Measurements from ENCODE around the gene HRH2.

Gene HRH2

GRCh38 chr5:175688352-175689146 is 30.7 kb downstream of the HRH2 start:
- Histone ChIP-seq H3K4me1 (ENCODE audit: control extremely low read depth in 1 of 4, control insufficient read depth in 4 of 4, insufficient read depth in 4 of 4, low read length in 3 of 4) (peaks cover 9 to 53% (median 26%) of the 10 kb centered on the region in 4 experiments), H3K4me3 (ENCODE audit: control insufficient read depth in 1 of 7, extremely low read depth in 1 of 7, insufficient read depth in 4 of 7, low read depth in 2 of 7, low read length in 6 of 7) (no peak overlapping the region), H3K27me3 (replicated peaks in 2 of 5; ENCODE audit: control insufficient read depth in 4 of 5, insufficient read depth in 5 of 5, low read length in 4 of 5) (peaks cover 0 to 21% (median 0%) of the 10 kb centered on the region in 5 experiments), H3K27ac (ENCODE audit: insufficient read depth in 1 of 2, low read depth in 1 of 2, low read length in 2 of 2, poor library complexity in 1 of 2, severe bottlenecking in 2 of 2) (no peak overlapping the region), H3K9me3 (ENCODE audit: control extremely low read depth in 1 of 5, control insufficient read depth in 4 of 5, insufficient read depth in 2 of 5, low read depth in 1 of 5, low read length in 4 of 5) (no peaks in the 10 kb centered on the region), H3K36me3 (ENCODE audit: control insufficient read depth in 4 of 4, insufficient read depth in 4 of 4, low read length in 3 of 4) (peaks cover 0 to 61% (median 7%) of the 10 kb centered on the region in 4 experiments)
- POLR2A ChIA-PET: interaction anchor here (1.3 kb wide), 1 partner anchor 11 kb away, joined by 5 read pairs; no protein-coding TSS in a partner anchor
- no peak for DNase-seq
- CTCF ChIA-PET: interaction anchor here (0.6 to 2.8 kb wide), 7 partner anchors 11 to 188 kb away, joined by 3 to 14 read pairs (median 5); no protein-coding TSS in a partner anchor
- WGBS (ENCODE audit: insufficient coverage): 98% methylated on average over 12 of the region's 12 CpGs

DNA sequence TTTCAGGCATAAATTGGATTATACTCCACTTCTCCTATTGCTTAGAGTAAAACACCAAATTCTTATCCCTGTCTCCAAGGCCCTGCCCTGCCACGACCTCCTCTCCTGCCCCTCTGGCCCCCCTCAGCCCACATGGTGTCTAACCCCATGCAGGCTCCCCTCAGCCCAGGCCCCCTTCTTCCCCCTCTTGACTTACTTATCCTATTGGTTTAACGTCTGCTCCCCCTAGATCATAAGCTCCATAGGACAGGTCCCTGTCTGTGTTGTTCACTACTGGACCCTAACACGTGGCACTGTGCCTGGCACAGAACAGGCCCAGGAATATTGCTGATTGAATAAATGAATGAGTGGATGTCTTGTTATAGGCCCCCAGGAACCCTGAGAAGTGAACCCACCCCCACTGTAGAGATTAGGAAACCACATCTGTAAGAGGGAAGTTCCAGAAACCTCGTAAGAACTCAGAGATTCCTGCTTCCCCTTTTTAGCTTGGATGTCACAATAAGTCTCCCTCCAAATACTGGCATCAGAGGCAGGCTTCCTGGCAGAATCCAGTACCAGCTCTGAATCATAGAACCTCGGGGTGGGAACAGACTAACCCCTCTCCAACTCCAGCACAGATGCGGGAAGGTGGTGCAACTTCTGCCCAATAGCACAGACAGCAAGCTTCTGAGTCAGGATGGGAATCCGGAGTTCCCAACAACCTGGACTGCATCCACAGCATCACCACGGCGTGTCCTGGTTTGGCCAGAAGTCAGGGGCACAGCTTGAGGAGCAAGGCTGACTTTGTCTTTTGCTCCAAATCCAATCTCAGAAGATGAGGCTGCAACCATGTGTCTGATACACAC is 31.5 kb downstream of the HRH2 start:
- no peaks in the 10 kb centered on the region for H3K9me3 ChIP-seq (ENCODE audit: control extremely low read depth in 1 of 5, control insufficient read depth in 4 of 5, insufficient read depth in 2 of 5, low read depth in 1 of 5, low read length in 4 of 5)
- WGBS (ENCODE audit: insufficient coverage): 75% methylated on average over 5 of the region's 9 CpGs
- POLR2A ChIA-PET: interaction anchor here (0.6 to 1.3 kb wide), 2 partner anchors 12 to 16 kb away, joined by 3 to 5 read pairs; no protein-coding TSS in a partner anchor
- peaks cover 9 to 61% (median 31%) of the 10 kb centered on the region in 4 experiments for H3K4me1 ChIP-seq (ENCODE audit: control extremely low read depth in 1 of 4, control insufficient read depth in 4 of 4, insufficient read depth in 4 of 4, low read length in 3 of 4)
- H3K4me3 ChIP-seq (ENCODE audit: control insufficient read depth in 1 of 7, extremely low read depth in 1 of 7, insufficient read depth in 4 of 7, low read depth in 2 of 7, low read length in 6 of 7): peak overlapping the region in 1 of 7 experiments; percentile 6
- peaks cover 0 to 55% (median 2%) of the 10 kb centered on the region in 4 experiments for H3K36me3 ChIP-seq (ENCODE audit: control insufficient read depth in 4 of 4, insufficient read depth in 4 of 4, low read length in 3 of 4)
- CTCF ChIA-PET: interaction anchor here (0.6 to 2.8 kb wide), 13 partner anchors 10 to 189 kb away, joined by 3 to 14 read pairs (median 4); no protein-coding TSS in a partner anchor
- peak; percentile 54 to 86 (median 85) for DNase-seq
- H3K27me3 ChIP-seq (replicated peaks in 2 of 5; ENCODE audit: control insufficient read depth in 4 of 5, insufficient read depth in 5 of 5, low read length in 4 of 5): peaks cover 0 to 21% (median 0%) of the 10 kb centered on the region in 5 experiments
- H3K27ac ChIP-seq (ENCODE audit: insufficient read depth in 1 of 2, low read depth in 1 of 2, low read length in 2 of 2, poor library complexity in 1 of 2, severe bottlenecking in 2 of 2): no peak overlapping the region

DNA sequence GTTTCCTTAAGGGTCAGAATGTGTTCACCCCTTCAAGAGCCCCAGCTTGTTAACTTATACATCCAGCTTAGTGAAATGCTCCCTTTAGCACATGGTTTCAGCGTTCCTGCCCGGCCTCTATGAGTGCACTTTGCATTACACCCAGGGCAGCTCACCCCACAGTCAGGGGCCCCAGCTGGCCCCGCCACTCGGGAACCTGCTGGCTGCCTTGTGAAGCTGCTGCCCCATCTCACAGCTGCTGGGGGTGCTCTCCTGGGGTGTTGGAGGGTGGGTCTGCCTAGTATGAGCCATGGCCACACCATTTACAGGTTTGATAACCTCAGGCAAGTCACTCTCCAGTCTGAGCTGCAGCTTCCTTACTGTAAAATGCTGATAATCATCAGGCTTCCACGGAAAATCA is 32.2 kb downstream of the HRH2 start:
- H3K4me3 ChIP-seq (ENCODE audit: control insufficient read depth in 1 of 7, extremely low read depth in 1 of 7, insufficient read depth in 4 of 7, low read depth in 2 of 7, low read length in 6 of 7): no peak overlapping the region
- no peak for DNase-seq
- POLR2A ChIA-PET: interaction anchor here (1.3 kb wide), 1 partner anchor 13 kb away, joined by 5 read pairs; no protein-coding TSS in a partner anchor
- peaks cover 0 to 19% (median 0%) of the 10 kb centered on the region in 5 experiments for H3K27me3 ChIP-seq (replicated peaks in 2 of 5; ENCODE audit: control insufficient read depth in 4 of 5, insufficient read depth in 5 of 5, low read length in 4 of 5)
- peaks cover 9 to 67% (median 37%) of the 10 kb centered on the region in 4 experiments for H3K4me1 ChIP-seq (ENCODE audit: control extremely low read depth in 1 of 4, control insufficient read depth in 4 of 4, insufficient read depth in 4 of 4, low read length in 3 of 4)
- WGBS (ENCODE audit: insufficient coverage): 97% methylated on average over 3 of the region's 5 CpGs
- no peak overlapping the region for H3K27ac ChIP-seq (ENCODE audit: insufficient read depth in 1 of 2, low read depth in 1 of 2, low read length in 2 of 2, poor library complexity in 1 of 2, severe bottlenecking in 2 of 2)
- peaks cover 0 to 49% (median 2%) of the 10 kb centered on the region in 4 experiments for H3K36me3 ChIP-seq (ENCODE audit: control insufficient read depth in 4 of 4, insufficient read depth in 4 of 4, low read length in 3 of 4)
- no peaks in the 10 kb centered on the region for H3K9me3 ChIP-seq (ENCODE audit: control extremely low read depth in 1 of 5, control insufficient read depth in 4 of 5, insufficient read depth in 2 of 5, low read depth in 1 of 5, low read length in 4 of 5)
- CTCF ChIA-PET: interaction anchor here (0.6 to 2.8 kb wide), 13 partner anchors 10 to 156 kb away, joined by 3 to 14 read pairs (median 4); no protein-coding TSS in a partner anchor

GRCh38 chr5:175690586-175690985 is 32.7 kb downstream of the HRH2 start:
- peaks cover 0 to 43% (median under 1%) of the 10 kb centered on the region in 4 experiments for H3K36me3 ChIP-seq (ENCODE audit: control insufficient read depth in 4 of 4, insufficient read depth in 4 of 4, low read length in 3 of 4)
- no peak overlapping the region for H3K27ac ChIP-seq (ENCODE audit: insufficient read depth in 1 of 2, low read depth in 1 of 2, low read length in 2 of 2, poor library complexity in 1 of 2, severe bottlenecking in 2 of 2)
- H3K27me3 ChIP-seq (replicated peaks in 2 of 5; ENCODE audit: control insufficient read depth in 4 of 5, insufficient read depth in 5 of 5, low read length in 4 of 5): peaks cover 0 to 19% (median 0%) of the 10 kb centered on the region in 5 experiments
- 92% methylated on average over 10 of the region's 11 CpGs for whole genome bisulfite sequencing (ENCODE audit: insufficient coverage)
- peaks cover 9 to 73% (median 43%) of the 10 kb centered on the region in 4 experiments for H3K4me1 ChIP-seq (ENCODE audit: control extremely low read depth in 1 of 4, control insufficient read depth in 4 of 4, insufficient read depth in 4 of 4, low read length in 3 of 4)
- H3K9me3 ChIP-seq (ENCODE audit: control extremely low read depth in 1 of 5, control insufficient read depth in 4 of 5, insufficient read depth in 2 of 5, low read depth in 1 of 5, low read length in 4 of 5): no peaks in the 10 kb centered on the region
- CTCF ChIA-PET: interaction anchor here (0.6 to 2.8 kb wide), 13 partner anchors 10 to 157 kb away, joined by 3 to 14 read pairs (median 4); no protein-coding TSS in a partner anchor
- no peak overlapping the region for H3K4me3 ChIP-seq (ENCODE audit: control insufficient read depth in 1 of 7, extremely low read depth in 1 of 7, insufficient read depth in 4 of 7, low read depth in 2 of 7, low read length in 6 of 7)
- no peak for DNase-seq
- POLR2A ChIA-PET: interaction anchor here (0.6 kb wide), 1 partner anchor 157 kb away, joined by 3 read pairs; no protein-coding TSS in a partner anchor

DNA sequence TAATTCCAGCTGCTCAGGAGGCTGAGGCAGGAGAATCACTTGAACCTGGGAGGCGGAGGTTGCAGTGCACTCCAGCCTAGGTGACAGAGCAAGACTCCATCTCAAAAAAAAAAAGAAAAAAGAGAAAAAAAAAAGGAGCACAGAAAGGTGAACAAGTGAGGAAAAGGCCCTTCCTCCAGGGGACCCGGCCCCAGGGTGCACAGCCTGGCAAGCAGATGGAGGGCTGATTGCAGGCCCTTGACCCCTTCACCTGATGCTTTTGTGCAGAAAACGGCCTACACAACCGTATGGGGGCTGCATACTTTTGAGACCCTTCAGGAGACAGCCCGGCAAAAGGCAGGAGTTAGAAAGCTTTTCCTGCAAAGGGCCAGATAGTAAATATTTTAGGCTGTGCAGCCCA is 33.9 kb downstream of the HRH2 start:
- Histone ChIP-seq H3K27ac (ENCODE audit: insufficient read depth in 1 of 2, low read depth in 1 of 2, low read length in 2 of 2, poor library complexity in 1 of 2, severe bottlenecking in 2 of 2) (no peak overlapping the region), H3K27me3 (replicated peaks in 2 of 5; ENCODE audit: control insufficient read depth in 4 of 5, insufficient read depth in 5 of 5, low read length in 4 of 5) (peaks cover 0 to 19% (median 0%) of the 10 kb centered on the region in 5 experiments), H3K36me3 (ENCODE audit: control insufficient read depth in 4 of 4, insufficient read depth in 4 of 4, low read length in 3 of 4) (peaks cover 0 to 37% (median 0%) of the 10 kb centered on the region in 4 experiments), H3K4me3 (ENCODE audit: control insufficient read depth in 1 of 7, extremely low read depth in 1 of 7, insufficient read depth in 4 of 7, low read depth in 2 of 7, low read length in 6 of 7) (no peak overlapping the region), H3K4me1 (ENCODE audit: control extremely low read depth in 1 of 4, control insufficient read depth in 4 of 4, insufficient read depth in 4 of 4, low read length in 3 of 4) (peaks cover 9 to 85% (median 55%) of the 10 kb centered on the region in 4 experiments), H3K9me3 (ENCODE audit: control extremely low read depth in 1 of 5, control insufficient read depth in 4 of 5, insufficient read depth in 2 of 5, low read depth in 1 of 5, low read length in 4 of 5) (no peaks in the 10 kb centered on the region)
- POLR2A ChIA-PET: no interaction called here
- 95% methylated on average over 4 of the region's 5 CpGs for WGBS (ENCODE audit: insufficient coverage)
- CTCF ChIA-PET: no interaction called here
- DNase-seq: no peak

GRCh38 chr5:175692235-175692995 is 34.5 kb downstream of the HRH2 start:
- 98% methylated on average over 9 of the region's 16 CpGs for WGBS (ENCODE audit: insufficient coverage)
- CTCF ChIA-PET: interaction anchor here (0.6 to 1.5 kb wide), 2 partner anchors 11 to 13 kb away, joined by 3 read pairs; no protein-coding TSS in a partner anchor

More at GRCh38 chr5:175692235-175692995, 34.5 kb downstream of the HRH2 start:
- Histone ChIP-seq H3K4me3 (ENCODE audit: control insufficient read depth in 1 of 7, extremely low read depth in 1 of 7, insufficient read depth in 4 of 7, low read depth in 2 of 7, low read length in 6 of 7) (no peak overlapping the region), H3K27ac (ENCODE audit: insufficient read depth in 1 of 2, low read depth in 1 of 2, low read length in 2 of 2, poor library complexity in 1 of 2, severe bottlenecking in 2 of 2) (no peak overlapping the region), H3K4me1 (ENCODE audit: control extremely low read depth in 1 of 4, control insufficient read depth in 4 of 4, insufficient read depth in 4 of 4, low read length in 3 of 4) (peaks cover 9 to 87% (median 57%) of the 10 kb centered on the region in 4 experiments), H3K36me3 (ENCODE audit: control insufficient read depth in 4 of 4, insufficient read depth in 4 of 4, low read length in 3 of 4) (peaks cover 0 to 31% (median 0%) of the 10 kb centered on the region in 4 experiments), H3K9me3 (ENCODE audit: control extremely low read depth in 1 of 5, control insufficient read depth in 4 of 5, insufficient read depth in 2 of 5, low read depth in 1 of 5, low read length in 4 of 5) (no peaks in the 10 kb centered on the region), H3K27me3 (replicated peaks in 2 of 5; ENCODE audit: control insufficient read depth in 4 of 5, insufficient read depth in 5 of 5, low read length in 4 of 5) (peaks cover 0 to 19% (median 0%) of the 10 kb centered on the region in 5 experiments)
- POLR2A ChIA-PET: no interaction called here
- DNase-seq: no peak

Data from common myeloid progenitor, CD34-positive (primary cell).